Panc1 (cell line): ENCODE measurements around the gene RBM22. TPM values are rescaled to one million over a fixed set of nuclear protein-coding genes. Genes with fewer than 3 reads are reported as not detected.

ENCODE experiments used
- ATAC-seq: fragments of 200-7000 bp; cut with Tn5 transposase; 2 replicates; pipeline ENCODE4 v1.9.1; 2020; ENCODE audit warnings: mild to moderate bottlenecking, moderate library complexity
- BruUV-seq: library from RNA; stranded (reverse); fragments of 400-500 nt; replicated peaks from 2 replicates; lab custom pipeline; 2021; lab: Mats Ljungman, UMichigan
- CTCF ChIA-PET: fragments of 300-600 bp; sonication (Branson Sonifier 250); formaldehyde crosslinking; loops from one replicate; lab custom pipeline; 2022; ENCODE audit warnings: antibody characterized with exemption; lab: Charles Lee
- POLR2A ChIA-PET: fragments of 300-600 bp; sonication (Branson Sonifier 250); formaldehyde crosslinking; loops from one replicate; lab custom pipeline; 2022; ENCODE audit warnings: antibody characterized with exemption; lab: Charles Lee
- DNase-seq: peaks from one replicate; pipeline ENCODE4 v3.0.0-alpha.2; 2010; ENCODE audit warnings: low read depth, low spot score
- H3K27ac ChIP-seq: 2 replicates; pipeline ENCODE4 v1.5.1; 2011; ENCODE audit warnings: mild to moderate bottlenecking, low read length, inconsistent platforms
- H3K27me3 ChIP-seq: fragments of 200-500 bp; sonication (Bioruptor generic); 2 replicates; pipeline ENCODE4 v1.6.0; 2014; ENCODE audit warnings: low read length, inconsistent platforms; ENCODE audit not compliant: control insufficient read depth, insufficient read depth
- H3K36me3 ChIP-seq: fragments of 200-500 bp; sonication (Bioruptor generic); 2 replicates; pipeline ENCODE4 v1.5.1; 2014; ENCODE audit warnings: inconsistent platforms, mild to moderate bottlenecking, low read length, moderate library complexity; ENCODE audit not compliant: control insufficient read depth, insufficient read depth
- H3K4me1 ChIP-seq: 2 replicates; pipeline ENCODE4 v1.5.1; 2011; ENCODE audit warnings: inconsistent platforms, mild to moderate bottlenecking, low read length, moderate library complexity; ENCODE audit not compliant: control insufficient read depth, insufficient read depth
- H3K4me3 ChIP-seq, 2 experiments: 2 replicates each; pipeline ENCODE4 v1.5.1; 2011 to 2012; ENCODE audit warnings: low read depth in 2 of 2, low read length in 2 of 2, mild to moderate bottlenecking in 2 of 2, inconsistent platforms in 1 of 2, moderate library complexity in 1 of 2
- H3K9me3 ChIP-seq: fragments of 200-500 bp; sonication (Bioruptor generic); 2 replicates; pipeline ENCODE4 v1.5.1; 2014; ENCODE audit warnings: low read depth, mild to moderate bottlenecking, inconsistent platforms, low read length, moderate library complexity; ENCODE audit not compliant: control insufficient read depth, insufficient read depth
- POLR2AphosphoS5 ChIP-seq: IDR thresholded peaks from 2 replicates; pipeline ENCODE4 v1.6.1; 2012; ENCODE audit warnings: mild to moderate bottlenecking, low read depth, low read length, moderate library complexity
- SIN3A ChIP-seq: IDR thresholded peaks from 2 replicates; pipeline ENCODE4 v1.6.1; 2012; ENCODE audit warnings: low read depth, mild to moderate bottlenecking, low read length, moderate library complexity, borderline replicate concordance; ENCODE audit not compliant: insufficient read depth
- TCF7L2 ChIP-seq: IDR thresholded peaks from 2 replicates; pipeline ENCODE4 v1.6.1; 2011; ENCODE audit warnings: mild to moderate bottlenecking, low read depth, low read length, inconsistent platforms
- in situ Hi-C: cut with HindIII; loops from 2 replicates; pipeline ENCODE4 v1.10.0; 2016; ENCODE audit warnings: low sequenced_read_pairs, low pct_unique_long_range_greater_than_20kb
- intact Hi-C: fragments of 100-400 bp; cut with micrococcal nuclease; formaldehyde crosslinking; loops from one replicate; pipeline ENCODE4 v1.10.0; 2022; ENCODE audit not compliant: unreplicated experiment
- total RNA-seq: library from RNA; stranded (reverse); gene quantifications from one replicate; pipeline ENCODE4 v1.2.1, GENCODE V29; 2021; ENCODE audit not compliant: unreplicated experiment
- TF ChIP-seq, protein P1 (sequence below), 2 experiments: IDR thresholded peaks; 2 replicates each; pipeline ENCODE4 v1.6.1; 2011 to 2012; ENCODE audit warnings: low read depth in 2 of 2, control low read depth in 1 of 2, low read length in 1 of 2, mild to moderate bottlenecking in 1 of 2, moderate library complexity in 1 of 2; ENCODE audit not compliant: insufficient read depth in 1 of 2
- TF ChIP-seq, protein P2 (sequence below): fragments of 450-650 bp; IDR thresholded peaks from 2 replicates; pipeline ENCODE4 v1.5.1; 2017; ENCODE audit warnings: mild to moderate bottlenecking

RBM22 gene
- total RNA-seq, 1 experiment from 2014 or later, result 54.3 TPM

DNA sequence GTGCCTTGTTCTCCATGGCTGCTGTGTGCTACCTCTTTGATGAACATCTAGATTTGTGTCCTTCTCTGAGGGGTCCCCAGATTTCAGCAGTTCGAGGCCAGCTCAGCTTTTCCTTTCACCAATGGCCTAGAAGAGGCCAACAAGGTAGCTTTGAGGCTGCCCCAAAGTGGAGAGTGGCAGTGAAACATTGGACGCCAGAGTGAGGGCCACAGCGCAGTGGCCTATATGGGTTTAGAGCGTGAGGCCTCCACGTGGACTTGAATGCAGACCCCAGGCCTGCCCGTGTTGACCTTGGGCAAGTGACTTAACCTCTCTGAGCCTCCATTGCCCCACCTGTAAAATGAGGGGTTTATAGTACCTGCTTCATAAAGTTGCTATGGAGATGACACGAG, 28.0 kb downstream of the RBM22 start:
- no peaks in the 10 kb centered on the region for H3K9me3 ChIP-seq
- ATAC-seq (no peak), DNase-seq (no peak)
- BruUV-seq, result no TSS peak
- intact Hi-C loops, result no loop called here
- no peaks in the 10 kb centered on the region for H3K27me3 ChIP-seq
- no peaks in the 10 kb centered on the region for H3K36me3 ChIP-seq
- ChIA-PET POLR2A (no interaction called here), CTCF (no interaction called here)
- H3K4me1 ChIP-seq, result peaks cover 11% of the 10 kb centered on the region
- no peak for TF ChIP-seq SIN3A
- TF ChIP-seq, protein P1, sequence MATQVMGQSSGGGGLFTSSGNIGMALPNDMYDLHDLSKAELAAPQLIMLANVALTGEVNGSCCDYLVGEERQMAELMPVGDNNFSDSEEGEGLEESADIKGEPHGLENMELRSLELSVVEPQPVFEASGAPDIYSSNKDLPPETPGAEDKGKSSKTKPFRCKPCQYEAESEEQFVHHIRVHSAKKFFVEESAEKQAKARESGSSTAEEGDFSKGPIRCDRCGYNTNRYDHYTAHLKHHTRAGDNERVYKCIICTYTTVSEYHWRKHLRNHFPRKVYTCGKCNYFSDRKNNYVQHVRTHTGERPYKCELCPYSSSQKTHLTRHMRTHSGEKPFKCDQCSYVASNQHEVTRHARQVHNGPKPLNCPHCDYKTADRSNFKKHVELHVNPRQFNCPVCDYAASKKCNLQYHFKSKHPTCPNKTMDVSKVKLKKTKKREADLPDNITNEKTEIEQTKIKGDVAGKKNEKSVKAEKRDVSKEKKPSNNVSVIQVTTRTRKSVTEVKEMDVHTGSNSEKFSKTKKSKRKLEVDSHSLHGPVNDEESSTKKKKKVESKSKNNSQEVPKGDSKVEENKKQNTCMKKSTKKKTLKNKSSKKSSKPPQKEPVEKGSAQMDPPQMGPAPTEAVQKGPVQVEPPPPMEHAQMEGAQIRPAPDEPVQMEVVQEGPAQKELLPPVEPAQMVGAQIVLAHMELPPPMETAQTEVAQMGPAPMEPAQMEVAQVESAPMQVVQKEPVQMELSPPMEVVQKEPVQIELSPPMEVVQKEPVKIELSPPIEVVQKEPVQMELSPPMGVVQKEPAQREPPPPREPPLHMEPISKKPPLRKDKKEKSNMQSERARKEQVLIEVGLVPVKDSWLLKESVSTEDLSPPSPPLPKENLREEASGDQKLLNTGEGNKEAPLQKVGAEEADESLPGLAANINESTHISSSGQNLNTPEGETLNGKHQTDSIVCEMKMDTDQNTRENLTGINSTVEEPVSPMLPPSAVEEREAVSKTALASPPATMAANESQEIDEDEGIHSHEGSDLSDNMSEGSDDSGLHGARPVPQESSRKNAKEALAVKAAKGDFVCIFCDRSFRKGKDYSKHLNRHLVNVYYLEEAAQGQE (IDR thresholded peaks at IDR 0.05; ENCODE audit: insufficient read depth in 1 of 2, low read depth in 2 of 2, low read length in 1 of 2), result no peak
- TF ChIP-seq TCF7L2, result no peak
- no peak for TF ChIP-seq POLR2AphosphoS5
- TF ChIP-seq, protein P2, sequence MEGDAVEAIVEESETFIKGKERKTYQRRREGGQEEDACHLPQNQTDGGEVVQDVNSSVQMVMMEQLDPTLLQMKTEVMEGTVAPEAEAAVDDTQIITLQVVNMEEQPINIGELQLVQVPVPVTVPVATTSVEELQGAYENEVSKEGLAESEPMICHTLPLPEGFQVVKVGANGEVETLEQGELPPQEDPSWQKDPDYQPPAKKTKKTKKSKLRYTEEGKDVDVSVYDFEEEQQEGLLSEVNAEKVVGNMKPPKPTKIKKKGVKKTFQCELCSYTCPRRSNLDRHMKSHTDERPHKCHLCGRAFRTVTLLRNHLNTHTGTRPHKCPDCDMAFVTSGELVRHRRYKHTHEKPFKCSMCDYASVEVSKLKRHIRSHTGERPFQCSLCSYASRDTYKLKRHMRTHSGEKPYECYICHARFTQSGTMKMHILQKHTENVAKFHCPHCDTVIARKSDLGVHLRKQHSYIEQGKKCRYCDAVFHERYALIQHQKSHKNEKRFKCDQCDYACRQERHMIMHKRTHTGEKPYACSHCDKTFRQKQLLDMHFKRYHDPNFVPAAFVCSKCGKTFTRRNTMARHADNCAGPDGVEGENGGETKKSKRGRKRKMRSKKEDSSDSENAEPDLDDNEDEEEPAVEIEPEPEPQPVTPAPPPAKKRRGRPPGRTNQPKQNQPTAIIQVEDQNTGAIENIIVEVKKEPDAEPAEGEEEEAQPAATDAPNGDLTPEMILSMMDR, result no peak
- H3K27ac ChIP-seq, result peak overlapping the region; percentile 40; the same call in 1 of the 2 replicates
- in situ Hi-C loops, result no loop called here
- H3K4me3 ChIP-seq, result peak overlapping the region; percentile 49 to 68

DNA sequence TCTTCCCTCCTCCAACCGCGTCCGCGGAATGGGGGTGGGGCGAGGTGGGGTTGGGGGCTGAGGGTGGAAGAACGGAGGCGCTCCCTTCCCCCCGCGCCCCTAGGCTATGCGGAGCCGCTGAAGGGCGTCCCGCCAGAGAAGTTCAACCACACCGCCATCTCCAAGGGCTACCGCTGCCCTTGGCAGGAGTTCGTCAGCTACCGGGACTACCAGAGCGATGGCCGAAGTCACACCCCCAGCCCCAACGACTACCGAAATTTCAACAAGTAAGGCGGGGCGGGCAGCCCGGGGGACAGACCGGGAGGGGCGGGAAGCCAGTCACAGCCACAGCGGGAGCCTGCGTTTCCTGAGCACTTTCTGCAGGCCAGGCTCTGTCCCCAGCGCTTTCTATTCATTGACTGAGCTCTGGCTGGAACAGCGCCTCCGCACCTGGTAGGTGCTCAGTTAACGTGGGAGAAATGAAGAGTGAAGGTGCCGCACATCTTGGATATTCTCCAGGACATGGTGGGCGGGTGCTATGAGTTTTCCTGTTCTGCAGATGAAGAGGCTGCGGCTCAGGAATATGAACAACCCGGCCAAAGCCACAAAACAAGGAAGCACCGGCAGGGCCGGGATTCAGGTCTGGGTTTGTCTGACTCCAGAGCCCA, 28.5 kb downstream of the RBM22 start:
- intact Hi-C loops (no loop called here), in situ Hi-C loops (no loop called here)
- Histone ChIP-seq H3K27me3 (no peaks in the 10 kb centered on the region), H3K36me3 (no peaks in the 10 kb centered on the region), H3K27ac (peak overlapping the region; percentile 65), H3K9me3 (no peaks in the 10 kb centered on the region), H3K4me1 (peaks cover 11% of the 10 kb centered on the region), H3K4me3 (peak overlapping the region; percentile 49 to 68)
- DNase-seq (no peak), ATAC-seq (peak; percentile 81)
- no TSS peak for BruUV-seq
- CTCF ChIA-PET, result no interaction called here
- TF ChIP-seq POLR2AphosphoS5 (no peak), TCF7L2 (no peak), SIN3A (0 out of 2 replicates have a peak, but pooled peaks have one; percentile 31)
- TF ChIP-seq, protein P2, result no peak
- POLR2A ChIA-PET, result interaction anchor here (1.1 kb wide), 1 partner anchor 28 kb away, joined by 13 read pairs; the partner anchor contains the start of gene RBM22
